ENCODE results near the gene SEMA3A. TPM values are rescaled to one million over a fixed set of nuclear protein-coding genes. Genes with fewer than 3 reads are reported as not detected.

Gene SEMA3A
- polyA plus RNA-seq, 1 donor from 2014 or later, result 22.8 TPM

- no peaks in the 10 kb centered on the region for H3K36me3 ChIP-seq (ENCODE audit: insufficient read depth, low read length)
- no peaks in the 10 kb centered on the region for H3K9me2 ChIP-seq (ENCODE audit: insufficient read depth, low read length)
- no peaks in the 10 kb centered on the region for H3F3A ChIP-seq (ENCODE audit: insufficient read depth, low read length, poor library complexity, severe bottlenecking)
- no peaks in the 10 kb centered on the region for H3K9me3 ChIP-seq (ENCODE audit: low read length)
- no peak overlapping the region for H3K4me3 ChIP-seq (ENCODE audit: low read length)
- H2AFZ ChIP-seq (ENCODE audit: low read depth, low read length), result no peak overlapping the region
- no peak overlapping the region for H3K4me2 ChIP-seq (ENCODE audit: low read length)
- H4K20me1 ChIP-seq (ENCODE audit: insufficient read depth), result no peaks in the 10 kb centered on the region
- no peaks in the 10 kb centered on the region for H3K27me3 ChIP-seq (ENCODE audit: insufficient read depth, low read depth, low read length)
- H3K79me2 ChIP-seq (replicated peaks; ENCODE audit: insufficient read depth, low read length), result no peaks in the 10 kb centered on the region
- TF ChIP-seq REST (IDR thresholded peaks at IDR 0.05; ENCODE audit: borderline replicate concordance) (no peak), TAF1 (IDR thresholded peaks at IDR 0.05; ENCODE audit: low read depth) (no peak), EP300 (conservative IDR thresholded peaks at IDR 0.05; ENCODE audit: poor library complexity, severe bottlenecking) (no peak)
- H3K9ac ChIP-seq (ENCODE audit: low read length), result no peak overlapping the region
- no peak overlapping the region for H3K27ac ChIP-seq (ENCODE audit: low read length)
These were observed 81.8 kb downstream of the SEMA3A start for GRCh38 chr7:84112771-84113170.

DNA sequence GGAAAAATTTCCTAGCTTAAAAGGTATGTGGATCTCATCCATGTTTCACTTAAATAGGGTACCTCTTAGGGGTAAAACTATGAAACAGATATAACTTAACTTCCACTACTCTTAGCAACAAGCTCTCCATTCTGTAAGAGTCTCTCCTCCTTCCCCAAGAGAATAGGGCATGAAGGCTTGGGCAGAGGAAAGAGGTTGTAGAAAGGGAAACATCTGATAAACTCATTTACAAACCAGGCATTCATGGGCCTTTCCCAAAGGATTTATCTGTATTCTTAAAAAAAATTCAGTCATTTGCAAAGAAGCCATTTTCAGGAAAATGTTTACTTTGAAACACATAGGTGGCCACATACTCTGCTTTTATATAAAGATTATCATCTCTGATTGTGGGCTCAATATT, 82.7 kb downstream of the SEMA3A start:
- H3K36me3 ChIP-seq (ENCODE audit: insufficient read depth, low read length), result no peaks in the 10 kb centered on the region
- no peaks in the 10 kb centered on the region for H3K27me3 ChIP-seq (ENCODE audit: insufficient read depth, low read depth, low read length)
- no peaks in the 10 kb centered on the region for H3F3A ChIP-seq (ENCODE audit: insufficient read depth, low read length, poor library complexity, severe bottlenecking)
- TF ChIP-seq EZH2 (IDR thresholded peaks at IDR 0.05; ENCODE audit: borderline replicate concordance, insufficient read depth, low read length, poor library complexity, severe bottlenecking), result no peak
- TF ChIP-seq TAF1 (IDR thresholded peaks at IDR 0.05; ENCODE audit: low read depth), result no peak
- TF ChIP-seq MXI1 (conservative IDR thresholded peaks at IDR 0.05; ENCODE audit: poor library complexity, severe bottlenecking), result no peak
- TF ChIP-seq POLR2AphosphoS5 (IDR thresholded peaks at IDR 0.05), result no peak
- no peak for TF ChIP-seq EP300 (conservative IDR thresholded peaks at IDR 0.05; ENCODE audit: poor library complexity, severe bottlenecking)
- TF ChIP-seq SMC3 (conservative IDR thresholded peaks at IDR 0.05; ENCODE audit: poor library complexity), result no peak
- H3K9ac ChIP-seq (ENCODE audit: low read length), result no peak overlapping the region
- no peaks in the 10 kb centered on the region for H3K79me2 ChIP-seq (replicated peaks; ENCODE audit: insufficient read depth, low read length)
- no peak overlapping the region for H2AFZ ChIP-seq (ENCODE audit: low read depth, low read length)
- H3K4me3 ChIP-seq (ENCODE audit: low read length), result no peak overlapping the region
- no peaks in the 10 kb centered on the region for H4K20me1 ChIP-seq (ENCODE audit: insufficient read depth)
- no peaks in the 10 kb centered on the region for H3K9me3 ChIP-seq (ENCODE audit: low read length)
- H3K9me2 ChIP-seq (ENCODE audit: insufficient read depth, low read length), result no peaks in the 10 kb centered on the region
- H3K4me2 ChIP-seq (ENCODE audit: low read length), result no peak overlapping the region
- no peak overlapping the region for H3K27ac ChIP-seq (ENCODE audit: low read length)

DNA sequence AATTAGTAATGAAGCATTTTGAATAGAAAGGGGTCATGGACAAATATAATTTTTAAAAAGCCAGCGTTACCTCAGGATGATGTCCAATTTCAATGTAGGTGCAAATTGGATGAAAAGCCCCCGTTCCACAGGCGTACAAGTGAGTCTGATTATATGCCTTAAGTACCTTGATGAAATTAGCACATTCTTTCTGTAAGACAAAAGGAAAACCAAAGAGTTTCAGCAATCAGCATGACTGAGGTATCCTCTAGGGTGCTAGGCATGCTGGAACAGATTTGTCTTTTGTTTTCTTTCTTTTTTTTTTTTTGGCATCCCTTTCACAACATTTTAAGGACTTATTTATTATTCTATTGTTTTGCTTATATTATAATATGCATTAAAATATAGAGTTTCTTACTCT, 84.2 kb downstream of the SEMA3A start:
- Histone ChIP-seq H3K36me3 (ENCODE audit: insufficient read depth, low read length) (no peaks in the 10 kb centered on the region), H4K20me1 (ENCODE audit: insufficient read depth) (no peaks in the 10 kb centered on the region), H3K9me3 (ENCODE audit: low read length) (no peaks in the 10 kb centered on the region), H3K9ac (ENCODE audit: low read length) (no peak overlapping the region), H3K27me3 (ENCODE audit: insufficient read depth, low read depth, low read length) (no peaks in the 10 kb centered on the region), H3K27ac (ENCODE audit: low read length) (no peak overlapping the region), H3K4me2 (ENCODE audit: low read length) (no peak overlapping the region), H3F3A (ENCODE audit: insufficient read depth, low read length, poor library complexity, severe bottlenecking) (no peaks in the 10 kb centered on the region), H2AFZ (ENCODE audit: low read depth, low read length) (no peak overlapping the region), H3K79me2 (replicated peaks; ENCODE audit: insufficient read depth, low read length) (no peaks in the 10 kb centered on the region), H3K9me2 (ENCODE audit: insufficient read depth, low read length) (no peaks in the 10 kb centered on the region), H3K4me3 (ENCODE audit: low read length) (no peak overlapping the region)
- no peak for TF ChIP-seq EP300 (conservative IDR thresholded peaks at IDR 0.05; ENCODE audit: poor library complexity, severe bottlenecking)
- TF ChIP-seq, protein P1, sequence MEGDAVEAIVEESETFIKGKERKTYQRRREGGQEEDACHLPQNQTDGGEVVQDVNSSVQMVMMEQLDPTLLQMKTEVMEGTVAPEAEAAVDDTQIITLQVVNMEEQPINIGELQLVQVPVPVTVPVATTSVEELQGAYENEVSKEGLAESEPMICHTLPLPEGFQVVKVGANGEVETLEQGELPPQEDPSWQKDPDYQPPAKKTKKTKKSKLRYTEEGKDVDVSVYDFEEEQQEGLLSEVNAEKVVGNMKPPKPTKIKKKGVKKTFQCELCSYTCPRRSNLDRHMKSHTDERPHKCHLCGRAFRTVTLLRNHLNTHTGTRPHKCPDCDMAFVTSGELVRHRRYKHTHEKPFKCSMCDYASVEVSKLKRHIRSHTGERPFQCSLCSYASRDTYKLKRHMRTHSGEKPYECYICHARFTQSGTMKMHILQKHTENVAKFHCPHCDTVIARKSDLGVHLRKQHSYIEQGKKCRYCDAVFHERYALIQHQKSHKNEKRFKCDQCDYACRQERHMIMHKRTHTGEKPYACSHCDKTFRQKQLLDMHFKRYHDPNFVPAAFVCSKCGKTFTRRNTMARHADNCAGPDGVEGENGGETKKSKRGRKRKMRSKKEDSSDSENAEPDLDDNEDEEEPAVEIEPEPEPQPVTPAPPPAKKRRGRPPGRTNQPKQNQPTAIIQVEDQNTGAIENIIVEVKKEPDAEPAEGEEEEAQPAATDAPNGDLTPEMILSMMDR (IDR thresholded peaks at IDR 0.05; ENCODE audit: poor library complexity, severe bottlenecking), result no peak
- TF ChIP-seq RAD21 (conservative IDR thresholded peaks at IDR 0.05), result no peak
- TF ChIP-seq POLR2AphosphoS5 (IDR thresholded peaks at IDR 0.05), result no peak
- no peak for TF ChIP-seq TAF1 (IDR thresholded peaks at IDR 0.05; ENCODE audit: low read depth)
- no peak for TF ChIP-seq MXI1 (conservative IDR thresholded peaks at IDR 0.05; ENCODE audit: poor library complexity, severe bottlenecking)
- no peak for TF ChIP-seq EZH2 (IDR thresholded peaks at IDR 0.05; ENCODE audit: borderline replicate concordance, insufficient read depth, low read length, poor library complexity, severe bottlenecking)
- no peak for TF ChIP-seq REST (IDR thresholded peaks at IDR 0.05; ENCODE audit: borderline replicate concordance)
- TF ChIP-seq SMC3 (conservative IDR thresholded peaks at IDR 0.05; ENCODE audit: poor library complexity), result no peak

Data from neural cell (in vitro differentiated cells).